Measurements from ENCODE around the gene LMTK3. TPM values are rescaled to one million over a fixed set of nuclear protein-coding genes. Genes with fewer than 3 reads are reported as not detected.

The LMTK3 gene
- total RNA-seq, 4 donors from 2014 or later, result 0.28 to 0.52 TPM; not detected in 2

DNA sequence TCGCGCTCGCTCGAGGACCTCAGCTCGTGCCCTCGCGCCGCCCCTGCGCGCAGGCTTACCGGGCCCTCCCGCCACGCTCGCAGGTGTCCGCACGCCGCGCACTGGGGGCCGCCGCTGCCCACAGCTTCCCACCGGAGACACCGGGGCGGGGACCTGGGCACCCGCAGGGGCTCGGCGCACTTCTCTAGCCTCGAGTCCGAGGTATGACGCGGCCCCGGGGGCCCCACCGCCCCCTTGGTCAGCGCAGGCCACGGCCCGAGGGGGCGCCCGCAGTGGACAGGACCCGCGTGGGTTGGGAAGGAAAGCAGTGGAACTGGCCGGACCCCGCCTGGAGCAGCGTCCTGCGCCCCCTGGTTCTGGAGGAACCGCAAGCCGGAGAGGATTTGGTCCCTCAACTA is 67.9 kb downstream of the LMTK3 start:
- H3K27ac ChIP-seq, result no peak overlapping the region
- TF ChIP-seq POLR2A (IDR thresholded peaks at IDR 0.05), result no peak
- TF ChIP-seq, protein P1, sequence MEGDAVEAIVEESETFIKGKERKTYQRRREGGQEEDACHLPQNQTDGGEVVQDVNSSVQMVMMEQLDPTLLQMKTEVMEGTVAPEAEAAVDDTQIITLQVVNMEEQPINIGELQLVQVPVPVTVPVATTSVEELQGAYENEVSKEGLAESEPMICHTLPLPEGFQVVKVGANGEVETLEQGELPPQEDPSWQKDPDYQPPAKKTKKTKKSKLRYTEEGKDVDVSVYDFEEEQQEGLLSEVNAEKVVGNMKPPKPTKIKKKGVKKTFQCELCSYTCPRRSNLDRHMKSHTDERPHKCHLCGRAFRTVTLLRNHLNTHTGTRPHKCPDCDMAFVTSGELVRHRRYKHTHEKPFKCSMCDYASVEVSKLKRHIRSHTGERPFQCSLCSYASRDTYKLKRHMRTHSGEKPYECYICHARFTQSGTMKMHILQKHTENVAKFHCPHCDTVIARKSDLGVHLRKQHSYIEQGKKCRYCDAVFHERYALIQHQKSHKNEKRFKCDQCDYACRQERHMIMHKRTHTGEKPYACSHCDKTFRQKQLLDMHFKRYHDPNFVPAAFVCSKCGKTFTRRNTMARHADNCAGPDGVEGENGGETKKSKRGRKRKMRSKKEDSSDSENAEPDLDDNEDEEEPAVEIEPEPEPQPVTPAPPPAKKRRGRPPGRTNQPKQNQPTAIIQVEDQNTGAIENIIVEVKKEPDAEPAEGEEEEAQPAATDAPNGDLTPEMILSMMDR (IDR thresholded peaks at IDR 0.05), result no peak
- intact Hi-C loops (cut with DNase I; ENCODE audit: low total_unique reads), result loop anchor here (10.0 kb wide), 1 partner anchor 49 kb away; the partner anchor contains the start of genes GRIN2D and KDELR1
- no peak for DNase-seq
- H3K27me3 ChIP-seq, result peaks cover 0 to 2% of the 10 kb centered on the region in 2 donors
- H3K4me1 ChIP-seq, result no peaks in the 10 kb centered on the region
- H3K9me3 ChIP-seq, result no peaks in the 10 kb centered on the region
- peak overlapping the region in 1 of 2 donors; percentile 87 for H3K4me3 ChIP-seq
- H3K36me3 ChIP-seq, result no peaks in the 10 kb centered on the region

DNA sequence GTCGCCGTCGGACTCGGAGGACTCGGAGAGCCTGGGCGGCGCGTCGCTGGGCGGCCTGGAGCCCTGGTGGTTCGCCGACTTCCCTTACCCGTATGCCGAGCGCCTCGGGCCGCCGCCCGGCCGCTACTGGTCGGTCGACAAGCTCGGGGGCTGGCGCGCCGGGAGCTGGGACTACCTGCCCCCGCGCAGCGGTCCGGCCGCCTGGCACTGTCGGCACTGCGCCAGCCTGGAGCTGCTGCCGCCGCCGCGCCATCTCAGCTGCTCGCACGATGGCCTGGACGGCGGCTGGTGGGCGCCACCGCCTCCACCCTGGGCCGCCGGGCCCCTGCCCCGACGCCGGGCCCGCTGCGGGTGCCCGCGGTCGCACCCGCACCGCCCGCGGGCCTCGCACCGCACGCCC is 68.4 kb downstream of the LMTK3 start:
- intact Hi-C loops (cut with DNase I; ENCODE audit: low total_unique reads), result loop anchor here (10.0 kb wide), 1 partner anchor 48 kb away; the partner anchor contains the start of genes GRIN2D and KDELR1
- H3K27me3 ChIP-seq, result peaks cover 0 to 2% of the 10 kb centered on the region in 2 donors
- no peaks in the 10 kb centered on the region for H3K4me1 ChIP-seq
- TF ChIP-seq, protein P1 (IDR thresholded peaks at IDR 0.05), result no peak
- TF ChIP-seq POLR2A (IDR thresholded peaks at IDR 0.05), result no peak
- H3K4me3 ChIP-seq, result no peak overlapping the region
- H3K27ac ChIP-seq, result no peak overlapping the region
- H3K9me3 ChIP-seq, result no peaks in the 10 kb centered on the region
- no peaks in the 10 kb centered on the region for H3K36me3 ChIP-seq
- DNase-seq, result no peak

DNA sequence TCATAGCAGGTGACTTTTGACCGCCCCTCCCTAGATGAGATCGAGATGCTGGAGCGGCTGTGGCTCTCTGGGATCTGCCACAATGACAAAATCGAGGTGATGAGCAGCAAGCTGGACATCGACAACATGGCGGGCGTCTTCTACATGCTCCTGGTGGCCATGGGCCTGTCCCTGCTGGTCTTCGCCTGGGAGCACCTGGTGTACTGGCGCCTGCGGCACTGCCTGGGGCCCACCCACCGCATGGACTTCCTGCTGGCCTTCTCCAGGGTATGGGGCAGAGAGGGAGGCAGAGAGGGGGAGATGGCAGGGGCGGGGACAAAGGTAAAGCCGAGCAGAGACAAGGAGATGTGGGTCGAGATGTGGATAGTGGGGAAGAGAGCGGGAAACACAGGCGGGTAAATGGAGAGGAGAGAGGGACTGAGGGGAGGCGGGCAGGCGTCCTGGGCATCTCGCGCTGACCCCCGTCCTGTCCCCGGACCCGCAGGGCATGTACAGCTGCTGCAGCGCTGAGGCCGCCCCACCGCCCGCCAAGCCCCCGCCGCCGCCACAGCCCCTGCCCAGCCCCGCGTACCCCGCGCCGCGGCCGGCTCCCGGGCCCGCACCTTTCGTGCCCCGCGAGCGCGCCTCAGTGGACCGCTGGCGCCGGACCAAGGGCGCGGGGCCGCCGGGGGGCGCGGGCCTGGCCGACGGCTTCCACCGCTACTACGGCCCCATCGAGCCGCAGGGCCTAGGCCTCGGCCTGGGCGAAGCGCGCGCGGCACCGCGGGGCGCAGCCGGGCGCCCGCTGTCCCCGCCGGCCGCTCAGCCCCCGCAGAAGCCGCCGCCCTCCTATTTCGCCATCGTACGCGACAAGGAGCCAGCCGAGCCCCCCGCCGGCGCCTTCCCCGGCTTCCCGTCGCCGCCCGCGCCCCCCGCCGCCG is 69.3 kb downstream of the LMTK3 start:
- no peak for DNase-seq
- Histone ChIP-seq H3K27ac (no peak overlapping the region), H3K36me3 (no peaks in the 10 kb centered on the region), H3K9me3 (no peaks in the 10 kb centered on the region), H3K4me1 (no peaks in the 10 kb centered on the region), H3K4me3 (no peak overlapping the region), H3K27me3 (peaks cover 0 to 2% of the 10 kb centered on the region in 2 donors)
- intact Hi-C loops (cut with DNase I; ENCODE audit: low total_unique reads), result loop anchor here (10.0 kb wide), 1 partner anchor 48 kb away; the partner anchor contains the start of genes GRIN2D and KDELR1
- TF ChIP-seq, protein P1 (IDR thresholded peaks at IDR 0.05), result no peak
- TF ChIP-seq POLR2A (IDR thresholded peaks at IDR 0.05), result no peak

DNA sequence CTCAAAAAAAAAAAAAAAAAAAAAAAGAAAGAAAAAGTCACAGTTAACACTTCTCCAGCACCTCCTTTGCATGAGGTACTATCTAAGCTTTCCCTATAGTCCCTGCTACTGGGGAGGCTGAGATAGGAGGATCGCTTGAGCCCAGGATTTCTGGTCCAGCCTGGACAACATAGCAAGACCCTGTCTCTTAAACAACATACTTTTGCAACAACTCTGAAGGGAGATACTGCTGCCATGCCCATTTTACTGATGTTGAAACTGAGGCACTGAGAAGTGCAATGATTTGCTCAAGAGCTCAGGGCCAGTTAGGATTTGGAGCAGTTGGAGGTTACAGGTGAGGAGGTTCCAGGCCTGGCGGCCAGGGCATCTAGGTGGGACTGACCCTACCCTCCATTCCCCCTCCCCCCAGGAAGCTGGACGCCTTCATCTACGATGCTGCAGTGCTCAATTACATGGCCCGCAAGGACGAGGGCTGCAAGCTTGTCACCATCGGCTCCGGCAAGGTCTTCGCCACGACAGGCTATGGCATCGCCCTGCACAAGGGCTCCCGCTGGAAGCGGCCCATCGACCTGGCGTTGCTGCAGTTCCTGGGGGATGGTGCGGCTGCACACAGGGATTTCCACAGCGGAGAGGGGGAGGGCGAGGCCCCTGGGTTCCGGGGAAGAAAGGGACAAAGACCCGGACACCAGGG is 70.1 kb downstream of the LMTK3 start:
- Histone ChIP-seq H3K36me3 (no peaks in the 10 kb centered on the region), H3K27me3 (peaks cover 0 to 2% of the 10 kb centered on the region in 2 donors), H3K4me3 (no peak overlapping the region), H3K4me1 (no peaks in the 10 kb centered on the region), H3K27ac (no peak overlapping the region), H3K9me3 (no peaks in the 10 kb centered on the region)
- no peak for DNase-seq
- no peak for TF ChIP-seq POLR2A (IDR thresholded peaks at IDR 0.05)
- intact Hi-C loops (cut with DNase I; ENCODE audit: low total_unique reads), result loop anchor here (10.0 kb wide), 1 partner anchor 47 kb away; the partner anchor contains the start of genes GRIN2D and KDELR1

DNA sequence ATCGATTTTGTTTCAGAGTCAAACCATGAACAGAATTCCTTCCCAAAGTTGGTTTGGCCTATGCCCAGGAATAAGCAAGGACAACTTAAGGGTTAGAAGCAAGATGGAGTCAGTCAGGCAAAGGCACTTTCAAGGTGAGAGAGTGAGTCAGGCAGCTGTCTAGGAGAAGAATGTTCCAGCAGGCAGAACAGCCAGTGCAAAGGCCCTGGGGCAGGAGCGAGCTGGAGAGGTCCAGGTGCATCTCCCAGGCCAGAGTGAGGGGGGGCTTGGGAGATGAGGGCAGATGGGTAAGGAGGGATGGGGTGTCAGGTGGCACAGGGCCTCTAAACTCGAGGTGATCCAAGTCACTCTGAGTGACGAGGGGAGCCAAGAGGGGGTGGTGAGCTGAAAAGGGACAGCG is 75.0 kb downstream of the LMTK3 start:
- intact Hi-C loops (cut with DNase I; ENCODE audit: low total_unique reads), result no loop called here
- no peak for TF ChIP-seq POLR2A (IDR thresholded peaks at IDR 0.05)
- TF ChIP-seq, protein P1 (IDR thresholded peaks at IDR 0.05), result no peak
- Histone ChIP-seq H3K27ac (no peak overlapping the region), H3K4me3 (no peak overlapping the region), H3K4me1 (no peaks in the 10 kb centered on the region), H3K9me3 (no peaks in the 10 kb centered on the region), H3K27me3 (no peaks in the 10 kb centered on the region), H3K36me3 (no peaks in the 10 kb centered on the region)
- no peak for DNase-seq

Other genes starting within 250 kb of the LMTK3 start
- 10 to 100 TPM in 1 of 4 donors, 1 to 10 TPM in 1, under 1 TPM in 1, not detected in 1; under 0.01 to 15.3 (median 2.0) TPM for gene ZNF114, start 241.8 kb downstream of the LMTK3 start, total RNA-seq
- gene EMP3, start 186.3 kb downstream of the LMTK3 start, total RNA-seq, result 100 to 1,000 TPM in 1 of 4 donors, 10 to 100 TPM in 3; 23.8 to 147 (median 45.2) TPM
- gene TMEM143, start 147.9 kb downstream of the LMTK3 start, total RNA-seq, result 1 to 10 TPM in 3 of 4 donors, under 1 TPM in 1; 0.88 to 6.7 (median 5.8) TPM
- not detected for gene SYNGR4, start 147.5 kb downstream of the LMTK3 start, total RNA-seq
- 100 to 1,000 TPM in 2 of 4 donors, 10 to 100 TPM in 2; 58.5 to 137 (median 89.3) TPM for gene KDELR1, start 120.3 kb downstream of the LMTK3 start, total RNA-seq
- gene GRIN2D, start 118.2 kb downstream of the LMTK3 start, total RNA-seq, result 1 to 10 TPM in 1 of 4 donors, under 1 TPM in 2, not detected in 1; under 0.01 to 2.4 (median 0.21) TPM
- gene GRWD1, start 65.9 kb downstream of the LMTK3 start, total RNA-seq, result 10 to 100 TPM in 2 of 4 donors, 1 to 10 TPM in 2; 7.7 to 33.8 (median 21.3) TPM
- 1 to 10 TPM in 2 of 4 donors, under 1 TPM in 1, not detected in 1; 0.29 to 2.2 (median 1.2) TPM for gene KCNJ14, start 56.3 kb downstream of the LMTK3 start, total RNA-seq
- gene CYTH2, start 42.5 kb downstream of the LMTK3 start, total RNA-seq, result 10 to 100 TPM in 3 of 4 donors, 1 to 10 TPM in 1; 7.2 to 70.3 (median 36.5) TPM
- under 1 TPM in 1 of 4 donors, not detected in 3; 0.41 TPM for gene SULT2B1, start 40.3 kb upstream of the LMTK3 start, total RNA-seq
- not detected for gene SPACA4, start 94.9 kb upstream of the LMTK3 start, total RNA-seq
- gene FAM83E, start 103.2 kb upstream of the LMTK3 start, total RNA-seq, result 1 to 10 TPM in 2 of 4 donors, not detected in 2; 1.8 TPM
- 1,000 to 10,000 TPM; 1,515 to 5,795 (median 3,195) TPM for gene RPL18, start 107.3 kb upstream of the LMTK3 start, total RNA-seq
- 10 to 100 TPM; 10.0 to 27.2 (median 21.7) TPM for gene SPHK2, start 107.7 kb upstream of the LMTK3 start, total RNA-seq
- 10 to 100 TPM in 2 of 4 donors, 1 to 10 TPM in 1, not detected in 1; 3.1 to 29.8 (median 11.3) TPM for gene DBP, start 125.5 kb upstream of the LMTK3 start, total RNA-seq
- gene CA11, start 134.4 kb upstream of the LMTK3 start, total RNA-seq, result 10 to 100 TPM in 2 of 4 donors, under 1 TPM in 2; 0.51 to 55.1 (median 8.1) TPM
- 1 to 10 TPM in 2 of 4 donors, not detected in 2; 1.1 to 4.1 TPM for gene NTN5, start 161.2 kb upstream of the LMTK3 start, total RNA-seq
- gene FUT2, start 184.1 kb upstream of the LMTK3 start, total RNA-seq, result 1 to 10 TPM in 1 of 4 donors, not detected in 3; 1.0 TPM
- 10 to 100 TPM in 1 of 4 donors, 1 to 10 TPM in 1, under 1 TPM in 1, not detected in 1; 0.26 to 24.2 (median 3.0) TPM for gene MAMSTR, start 207.9 kb upstream of the LMTK3 start, total RNA-seq
- gene RASIP1, start 228.8 kb upstream of the LMTK3 start, total RNA-seq, result 100 to 1,000 TPM in 1 of 4 donors, 10 to 100 TPM in 2, 1 to 10 TPM in 1; 5.9 to 105 (median 31.9) TPM
- 1 to 10 TPM in 1 of 4 donors, under 1 TPM in 1, not detected in 2; under 0.01 to 2.3 TPM for gene IZUMO1, start 235.1 kb upstream of the LMTK3 start, total RNA-seq
- gene FUT1, start 240.8 kb upstream of the LMTK3 start, total RNA-seq, result 10 to 100 TPM in 1 of 4 donors, 1 to 10 TPM in 3; 1.5 to 17.7 (median 4.4) TPM
- gene FGF21, start 243.7 kb upstream of the LMTK3 start, total RNA-seq, result not detected